Neural cell (in vitro differentiated cells): ENCODE results near the gene PRXL2B. TPM values are rescaled to one million over a fixed set of nuclear protein-coding genes. Genes with fewer than 3 reads are reported as not detected.

Source experiments
- H2AFZ ChIP-seq: fragments of 200-600, 300-800 bp; sonication (generic), shearing (Covaris generic); 2 replicates; pipeline ENCODE4 v1.6.0; 2014; ENCODE audit warnings: low read depth, mild to moderate bottlenecking, antibody characterized with exemption, low read length, moderate library complexity
- H3F3A ChIP-seq: fragments of 200-600 bp; shearing (Covaris generic); 2 replicates; pipeline ENCODE4 v1.6.1; 2016; ENCODE audit warnings: mild to moderate bottlenecking, moderate library complexity, mixed read lengths, antibody characterized with exemption, low read length; ENCODE audit not compliant: insufficient read depth, poor library complexity, severe bottlenecking
- H3K27ac ChIP-seq: fragments of 200-600, 300-800 bp; sonication (generic), shearing (Covaris generic); 2 replicates; pipeline ENCODE4 v1.5.1; 2014; ENCODE audit warnings: mild to moderate bottlenecking, low read length, moderate library complexity
- H3K27me3 ChIP-seq: fragments of 300-800, 200-600 bp; sonication (generic), shearing (Covaris generic); 2 replicates; pipeline ENCODE4 v1.6.0; 2014; ENCODE audit warnings: mild to moderate bottlenecking, low read depth, low read length, moderate library complexity; ENCODE audit not compliant: insufficient read depth
- H3K36me3 ChIP-seq: fragments of 300-800, 200-600 bp; sonication (generic), shearing (Covaris generic); 2 replicates; pipeline ENCODE4 v1.5.1; 2014; ENCODE audit warnings: mild to moderate bottlenecking, antibody characterized with exemption, low read length, moderate library complexity; ENCODE audit not compliant: insufficient read depth
- H3K4me2 ChIP-seq: fragments of 300-800, 200-600 bp; sonication (generic), shearing (Covaris generic); 2 replicates; pipeline ENCODE4 v1.6.0; 2014; ENCODE audit warnings: mild to moderate bottlenecking, low read length
- H3K4me3 ChIP-seq: fragments of 300-800, 200-600 bp; sonication (generic), shearing (Covaris generic); 2 replicates; pipeline ENCODE4 v1.5.1; 2014; ENCODE audit warnings: mild to moderate bottlenecking, low read length, moderate library complexity
- H3K79me2 ChIP-seq: fragments of 200-600 bp; shearing (Covaris generic); replicated peaks from 2 replicates; pipeline ENCODE4 v1.6.0; 2014; ENCODE audit warnings: mild to moderate bottlenecking, low read length, moderate library complexity; ENCODE audit not compliant: insufficient read depth
- H3K9ac ChIP-seq: fragments of 300-800, 200-600 bp; sonication (generic), shearing (Covaris generic); 2 replicates; pipeline ENCODE4 v1.6.1; 2016; ENCODE audit warnings: mild to moderate bottlenecking, low read length, mixed read lengths
- H3K9me2 ChIP-seq: fragments of 200-600 bp; shearing (Covaris generic); 2 replicates; pipeline ENCODE4 v1.6.1; 2016; ENCODE audit warnings: mild to moderate bottlenecking, low read length, mixed read lengths; ENCODE audit not compliant: insufficient read depth
- H3K9me3 ChIP-seq: fragments of 200-600, 300-800 bp; sonication (generic), shearing (Covaris generic); 2 replicates; pipeline ENCODE4 v1.6.1; 2016; ENCODE audit warnings: mild to moderate bottlenecking, mixed run types, low read length, moderate library complexity, mixed read lengths
- H4K20me1 ChIP-seq: fragments of 200-600 bp; shearing (Covaris generic); 2 replicates; pipeline ENCODE4 v1.6.1; 2016; ENCODE audit warnings: mild to moderate bottlenecking, mixed run types; ENCODE audit not compliant: insufficient read depth
- EP300 ChIP-seq: fragments of 450-650 bp; conservative IDR thresholded peaks from 2 replicates; pipeline ENCODE4 v1.6.1; 2014; ENCODE audit warnings: antibody characterized with exemption, mild to moderate bottlenecking, moderate library complexity; ENCODE audit not compliant: poor library complexity, severe bottlenecking
- EZH2 ChIP-seq: fragments of 200-600, 300-800 bp; shearing (Covaris generic), sonication (generic); IDR thresholded peaks from 2 replicates; pipeline ENCODE4 v1.6.1; 2014; ENCODE audit warnings: antibody characterized with exemption, low read length, borderline replicate concordance, mild to moderate bottlenecking; ENCODE audit not compliant: insufficient read depth, poor library complexity, severe bottlenecking
- MXI1 ChIP-seq: fragments of 450-650 bp; conservative IDR thresholded peaks from 2 replicates; pipeline ENCODE4 v1.6.1; 2014; ENCODE audit warnings: antibody characterized with exemption, mild to moderate bottlenecking; ENCODE audit not compliant: poor library complexity, severe bottlenecking
- POLR2AphosphoS5 ChIP-seq: IDR thresholded peaks from 2 replicates; pipeline ENCODE4 v1.6.1; 2012
- RAD21 ChIP-seq: fragments of 450-650 bp; conservative IDR thresholded peaks from 2 replicates; pipeline ENCODE4 v1.6.1; 2014; ENCODE audit warnings: antibody characterized with exemption, mild to moderate bottlenecking, moderate library complexity
- SMC3 ChIP-seq: fragments of 450-650 bp; conservative IDR thresholded peaks from 2 replicates; pipeline ENCODE4 v1.6.1; 2014; ENCODE audit warnings: antibody characterized with exemption, mild to moderate bottlenecking, moderate library complexity; ENCODE audit not compliant: poor library complexity
- TAF1 ChIP-seq: IDR thresholded peaks from 2 replicates; pipeline ENCODE4 v1.6.1; 2012; ENCODE audit warnings: low read depth
- polyA plus RNA-seq: library from polyadenylated mRNA; depleted of rRNA; stranded (reverse); fragments of >200 nt; gene quantifications from 2 replicates; pipeline ENCODE4 v1.2.3, GENCODE V29; 2014
- TF ChIP-seq, protein P1 (sequence below): fragments of 450-650 bp; IDR thresholded peaks from 2 replicates; pipeline ENCODE4 v1.5.1; 2014; ENCODE audit warnings: antibody characterized with exemption, mild to moderate bottlenecking, moderate library complexity; ENCODE audit not compliant: poor library complexity, severe bottlenecking
- TF ChIP-seq, protein P2 (sequence below): IDR thresholded peaks from 2 replicates; pipeline ENCODE4 v1.6.1; 2012; ENCODE audit warnings: borderline replicate concordance

The PRXL2B gene
- polyA plus RNA-seq, 1 donor from 2014 or later: 29.0 TPM

DNA sequence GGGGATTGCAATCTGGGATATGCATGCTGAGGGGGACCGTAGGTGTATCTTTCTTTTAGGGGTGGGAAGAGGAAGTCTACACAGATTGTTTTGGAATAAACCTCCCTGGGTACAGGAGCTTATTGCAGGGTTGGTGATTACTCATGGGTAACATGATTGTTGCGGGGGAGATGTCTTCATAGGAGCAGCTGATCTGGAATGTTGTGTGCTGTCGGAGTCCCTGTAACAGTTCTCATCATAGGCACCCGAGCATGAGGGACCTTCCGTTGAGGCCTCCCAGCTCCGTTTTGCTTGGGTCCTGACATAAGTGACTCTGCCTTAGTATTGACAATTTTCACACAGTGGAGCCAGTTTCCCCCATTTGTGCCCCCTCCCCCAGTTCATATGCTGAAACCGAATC is 4.2 kb upstream of the PRXL2B start:
- no peak overlapping the region for H3K9ac ChIP-seq
- no peaks in the 10 kb centered on the region for H3K9me3 ChIP-seq
- H3F3A ChIP-seq: no peaks in the 10 kb centered on the region
- no peak overlapping the region for H3K4me2 ChIP-seq
- no peaks in the 10 kb centered on the region for H3K27me3 ChIP-seq
- H3K36me3 ChIP-seq: no peaks in the 10 kb centered on the region
- no peaks in the 10 kb centered on the region for H3K79me2 ChIP-seq
- H2AFZ ChIP-seq: no peak overlapping the region
- TF ChIP-seq MXI1: no peak
- TF ChIP-seq RAD21: no peak
- no peak for TF ChIP-seq POLR2AphosphoS5
- TF ChIP-seq, protein P1, sequence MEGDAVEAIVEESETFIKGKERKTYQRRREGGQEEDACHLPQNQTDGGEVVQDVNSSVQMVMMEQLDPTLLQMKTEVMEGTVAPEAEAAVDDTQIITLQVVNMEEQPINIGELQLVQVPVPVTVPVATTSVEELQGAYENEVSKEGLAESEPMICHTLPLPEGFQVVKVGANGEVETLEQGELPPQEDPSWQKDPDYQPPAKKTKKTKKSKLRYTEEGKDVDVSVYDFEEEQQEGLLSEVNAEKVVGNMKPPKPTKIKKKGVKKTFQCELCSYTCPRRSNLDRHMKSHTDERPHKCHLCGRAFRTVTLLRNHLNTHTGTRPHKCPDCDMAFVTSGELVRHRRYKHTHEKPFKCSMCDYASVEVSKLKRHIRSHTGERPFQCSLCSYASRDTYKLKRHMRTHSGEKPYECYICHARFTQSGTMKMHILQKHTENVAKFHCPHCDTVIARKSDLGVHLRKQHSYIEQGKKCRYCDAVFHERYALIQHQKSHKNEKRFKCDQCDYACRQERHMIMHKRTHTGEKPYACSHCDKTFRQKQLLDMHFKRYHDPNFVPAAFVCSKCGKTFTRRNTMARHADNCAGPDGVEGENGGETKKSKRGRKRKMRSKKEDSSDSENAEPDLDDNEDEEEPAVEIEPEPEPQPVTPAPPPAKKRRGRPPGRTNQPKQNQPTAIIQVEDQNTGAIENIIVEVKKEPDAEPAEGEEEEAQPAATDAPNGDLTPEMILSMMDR: no peak
- no peak for TF ChIP-seq EP300
- TF ChIP-seq, protein P2, sequence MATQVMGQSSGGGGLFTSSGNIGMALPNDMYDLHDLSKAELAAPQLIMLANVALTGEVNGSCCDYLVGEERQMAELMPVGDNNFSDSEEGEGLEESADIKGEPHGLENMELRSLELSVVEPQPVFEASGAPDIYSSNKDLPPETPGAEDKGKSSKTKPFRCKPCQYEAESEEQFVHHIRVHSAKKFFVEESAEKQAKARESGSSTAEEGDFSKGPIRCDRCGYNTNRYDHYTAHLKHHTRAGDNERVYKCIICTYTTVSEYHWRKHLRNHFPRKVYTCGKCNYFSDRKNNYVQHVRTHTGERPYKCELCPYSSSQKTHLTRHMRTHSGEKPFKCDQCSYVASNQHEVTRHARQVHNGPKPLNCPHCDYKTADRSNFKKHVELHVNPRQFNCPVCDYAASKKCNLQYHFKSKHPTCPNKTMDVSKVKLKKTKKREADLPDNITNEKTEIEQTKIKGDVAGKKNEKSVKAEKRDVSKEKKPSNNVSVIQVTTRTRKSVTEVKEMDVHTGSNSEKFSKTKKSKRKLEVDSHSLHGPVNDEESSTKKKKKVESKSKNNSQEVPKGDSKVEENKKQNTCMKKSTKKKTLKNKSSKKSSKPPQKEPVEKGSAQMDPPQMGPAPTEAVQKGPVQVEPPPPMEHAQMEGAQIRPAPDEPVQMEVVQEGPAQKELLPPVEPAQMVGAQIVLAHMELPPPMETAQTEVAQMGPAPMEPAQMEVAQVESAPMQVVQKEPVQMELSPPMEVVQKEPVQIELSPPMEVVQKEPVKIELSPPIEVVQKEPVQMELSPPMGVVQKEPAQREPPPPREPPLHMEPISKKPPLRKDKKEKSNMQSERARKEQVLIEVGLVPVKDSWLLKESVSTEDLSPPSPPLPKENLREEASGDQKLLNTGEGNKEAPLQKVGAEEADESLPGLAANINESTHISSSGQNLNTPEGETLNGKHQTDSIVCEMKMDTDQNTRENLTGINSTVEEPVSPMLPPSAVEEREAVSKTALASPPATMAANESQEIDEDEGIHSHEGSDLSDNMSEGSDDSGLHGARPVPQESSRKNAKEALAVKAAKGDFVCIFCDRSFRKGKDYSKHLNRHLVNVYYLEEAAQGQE: no peak
- no peak for TF ChIP-seq EZH2
- H3K9me2 ChIP-seq: no peaks in the 10 kb centered on the region
- no peak overlapping the region for H3K4me3 ChIP-seq
- no peak overlapping the region for H3K27ac ChIP-seq
- no peaks in the 10 kb centered on the region for H4K20me1 ChIP-seq

DNA sequence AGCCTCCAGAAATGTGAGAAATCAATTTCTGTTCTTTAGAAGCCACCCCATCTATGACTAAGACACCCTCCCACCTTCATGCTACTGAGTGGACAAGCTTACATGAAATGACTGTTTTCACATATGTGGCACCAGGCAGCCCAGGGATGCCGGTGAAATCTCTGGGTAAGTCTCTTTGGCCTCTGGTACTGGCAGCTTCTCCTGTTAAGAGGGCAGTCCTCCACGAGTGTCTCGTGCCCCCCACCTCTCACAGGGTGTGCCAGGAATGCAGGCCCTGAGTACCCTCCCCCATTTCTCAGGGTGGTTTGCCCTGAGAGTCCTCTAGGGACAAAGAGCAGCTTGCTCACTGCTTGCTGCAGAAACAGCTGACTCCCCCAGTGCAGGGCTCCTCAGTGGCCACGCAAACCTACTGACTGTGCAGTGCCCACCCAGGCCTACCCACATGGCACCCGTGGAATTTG is 3.2 kb upstream of the PRXL2B start:
- Histone ChIP-seq H3K27ac (no peak overlapping the region), H3K9me3 (no peaks in the 10 kb centered on the region), H3K4me3 (no peak overlapping the region), H4K20me1 (no peaks in the 10 kb centered on the region), H3F3A (no peaks in the 10 kb centered on the region), H3K9me2 (no peaks in the 10 kb centered on the region), H3K36me3 (no peaks in the 10 kb centered on the region), H3K4me2 (no peak overlapping the region), H3K79me2 (no peaks in the 10 kb centered on the region), H3K9ac (no peak overlapping the region), H3K27me3 (no peaks in the 10 kb centered on the region), H2AFZ (no peak overlapping the region)
- TF ChIP-seq MXI1 (no peak), SMC3 (no peak), TAF1 (no peak), EZH2 (no peak), EP300 (no peak), RAD21 (no peak)
- TF ChIP-seq, protein P2: no peak
